Activated CD8-positive, alpha-beta memory T cell treated with anti-CD3 and anti-CD28 coated beads, Interleukin-2, amount 50 U/mL, for 48 hours (primary cell): ENCODE results near the gene RBFOX2.
A peak's percentile ranks its signal among the peaks of the same experiment; 100 is the strongest.
"Not testable (repeated sequence)": the region's sequence is repeated elsewhere in the genome, so short reads cannot be mapped to it uniquely, and the experiment has no call there.

Experiments
- DNase-seq: peaks from one replicate; pipeline ENCODE4 v3.0.0-alpha.2; 2020

The RBFOX2 gene

GRCh38 chr22:36028646-36029405, at the start of gene RBFOX2:
TSS of gene RBFOX2 (minus strand) at chr22:36028824. CDS start at chr22:36028425, 399 bp downstream.
- peak; percentile 87 for DNase-seq

- no peak for DNase-seq
Measured at GRCh38 chr22:36077271-36077670, 48.6 kb upstream of the RBFOX2 start.

GRCh38 chr22:36075724-36076123, 47.1 kb upstream of the RBFOX2 start:
- DNase-seq: no peak

- no peak for DNase-seq
Measured at GRCh38 chr22:36075230-36075629, 46.6 kb upstream of the RBFOX2 start.

- DNase-seq: no peak
Measured at GRCh38 chr22:36073476-36073875, 44.9 kb upstream of the RBFOX2 start.

- DNase-seq: not testable (repeated sequence)
Measured at GRCh38 chr22:36070645-36071044, 42.0 kb upstream of the RBFOX2 start.

- no peak for DNase-seq
Measured at GRCh38 chr22:36069368-36069767, 40.7 kb upstream of the RBFOX2 start.

- DNase-seq: no peak
Measured at GRCh38 chr22:36068776-36069344, 40.2 kb upstream of the RBFOX2 start.

- DNase-seq: no peak
Measured at GRCh38 chr22:36067235-36067558, 38.6 kb upstream of the RBFOX2 start.

- peak; percentile 92 for DNase-seq
Measured at GRCh38 chr22:36065775-36066544, 37.3 kb upstream of the RBFOX2 start.

- no peak for DNase-seq
Measured at GRCh38 chr22:36065462-36065774, 36.8 kb upstream of the RBFOX2 start.

GRCh38 chr22:36064358-36064757, 35.7 kb upstream of the RBFOX2 start:
- DNase-seq: no peak

- DNase-seq: no peak
Measured at GRCh38 chr22:36056980-36057379, 28.4 kb upstream of the RBFOX2 start.

GRCh38 chr22:36055376-36056295, 27.0 kb upstream of the RBFOX2 start:
- no peak for DNase-seq

GRCh38 chr22:36054446-36054845, 25.8 kb upstream of the RBFOX2 start:
- not testable (repeated sequence) for DNase-seq

- no peak for DNase-seq
Measured at GRCh38 chr22:36053242-36054147, 24.9 kb upstream of the RBFOX2 start.

- no peak for DNase-seq
Measured at GRCh38 chr22:36052505-36052941, 23.9 kb upstream of the RBFOX2 start.

- DNase-seq: no peak
Measured at GRCh38 chr22:36049678-36049997, 21.0 kb upstream of the RBFOX2 start.

GRCh38 chr22:36048911-36049677, 20.5 kb upstream of the RBFOX2 start:
- DNase-seq: no peak

- DNase-seq: not testable (repeated sequence)
Measured at GRCh38 chr22:36044517-36044916, 15.9 kb upstream of the RBFOX2 start.

GRCh38 chr22:36042240-36042639, 13.6 kb upstream of the RBFOX2 start:
- no peak for DNase-seq
